Measurements from ENCODE around the gene FOXL2.

FOXL2 gene

DNA sequence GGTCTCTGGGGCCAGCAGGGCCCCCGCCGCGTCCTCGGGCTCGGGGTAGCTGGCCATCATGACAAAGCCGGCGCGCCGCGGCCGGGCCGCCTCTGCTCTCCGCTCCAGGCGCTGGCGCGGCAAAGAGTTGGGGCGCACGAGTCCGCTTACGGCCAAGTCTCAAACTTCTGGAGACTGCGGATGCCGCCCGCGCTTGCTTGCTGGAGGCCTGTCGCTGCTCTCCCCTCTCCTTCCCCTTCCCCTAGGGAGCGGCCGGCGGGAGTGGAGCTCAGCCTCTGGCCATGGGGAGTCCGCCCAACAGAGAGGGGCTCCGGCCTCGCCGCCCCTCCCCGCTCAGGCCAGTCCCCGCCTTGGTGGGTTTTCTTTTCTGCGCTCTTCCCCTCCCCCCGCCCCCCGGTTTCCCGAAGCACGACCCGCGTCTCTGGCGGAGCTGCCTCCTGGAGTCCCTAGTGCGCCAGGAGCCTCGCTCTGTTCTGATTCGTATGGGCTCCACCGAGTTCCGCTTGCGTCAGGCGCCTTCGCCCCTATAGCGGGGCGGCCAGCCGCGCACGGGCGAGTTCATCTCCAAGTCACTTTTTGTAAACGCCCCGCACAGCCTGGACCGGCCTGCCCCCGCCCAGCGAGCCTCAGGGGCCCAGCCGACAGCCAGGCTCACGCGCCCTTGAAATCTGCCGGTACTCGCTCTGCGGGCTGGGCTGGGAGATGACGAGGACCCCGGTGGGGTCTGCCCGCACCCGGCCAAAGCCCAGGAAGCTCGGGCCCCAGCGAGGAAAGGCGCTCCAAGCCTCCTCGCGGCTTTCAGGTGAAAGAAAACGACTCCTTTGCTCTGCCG, at the start of gene FOXL2, which contains the start of gene FOXL2NB:
Gene FOXL2, minus strand, starts transcription at position 475 of the 832 bp plus-strand sequence. Its CDS starts 415 bp downstream, at position 60.
Gene FOXL2NB, plus strand, starts transcription at position 555 of the 832 bp plus-strand sequence. Its CDS starts 148 bp downstream, at position 703.
- DNase-seq, result no peak

DNA sequence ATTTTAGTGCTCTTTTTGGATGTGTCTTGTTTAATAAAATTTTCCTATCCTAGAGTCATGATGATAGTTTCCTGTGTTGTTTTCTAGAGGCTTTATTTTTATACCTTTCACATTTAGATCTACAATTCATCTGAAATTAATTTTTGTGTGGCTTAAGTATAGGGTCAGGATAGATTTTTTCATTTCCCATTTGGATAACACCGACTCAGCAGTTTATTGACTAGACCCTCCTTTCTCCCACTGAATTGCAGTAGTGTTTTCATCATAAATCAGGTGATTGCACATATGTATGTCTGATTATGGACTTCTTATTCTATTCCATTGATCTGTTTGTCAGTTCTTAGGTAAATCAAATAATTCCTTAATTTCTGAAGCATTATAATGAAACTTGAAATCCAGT, 48.8 kb upstream of the FOXL2 start:
- DNase-seq, result no peak

DNA sequence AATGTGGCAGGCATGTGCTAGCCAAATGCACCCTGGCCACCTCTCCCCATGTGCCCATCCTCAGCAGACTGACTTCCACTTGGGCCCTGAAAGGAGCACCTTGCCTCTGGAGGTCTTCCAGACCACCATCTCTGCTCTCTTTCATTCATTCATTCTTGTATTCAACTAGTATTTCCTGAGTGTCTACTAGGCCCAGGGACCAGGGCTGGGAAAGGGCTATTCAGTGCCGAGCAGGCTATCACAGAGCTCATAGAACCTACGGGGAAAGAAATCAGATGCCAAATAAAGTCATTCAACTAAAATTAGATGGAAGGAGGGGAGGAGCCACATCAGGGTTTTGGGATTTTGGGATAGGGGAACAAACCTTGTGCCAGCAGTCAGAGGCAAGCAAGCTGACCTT, 40.2 kb upstream of the FOXL2 start:
- no peak for DNase-seq

DNA sequence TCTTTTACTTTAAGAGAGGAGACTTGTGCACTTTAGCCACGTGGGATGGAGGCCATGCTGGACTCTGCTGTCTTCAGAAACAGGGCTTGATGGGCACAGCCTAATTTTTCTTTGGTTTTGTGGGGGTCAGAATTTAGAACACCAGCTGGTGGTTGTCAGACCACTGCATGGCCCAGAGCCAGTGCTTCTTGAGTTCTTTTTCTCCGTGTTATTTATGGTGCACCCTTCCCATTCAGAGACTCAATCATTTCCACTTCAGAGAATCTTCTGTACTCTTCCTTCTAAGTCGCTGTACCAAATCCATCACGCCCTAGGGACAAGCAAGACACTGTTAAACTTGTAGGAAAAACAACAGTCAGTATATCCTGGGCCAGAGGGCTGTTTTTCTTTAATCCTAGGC, 39.0 kb upstream of the FOXL2 start:
- no peak for DNase-seq

DNA sequence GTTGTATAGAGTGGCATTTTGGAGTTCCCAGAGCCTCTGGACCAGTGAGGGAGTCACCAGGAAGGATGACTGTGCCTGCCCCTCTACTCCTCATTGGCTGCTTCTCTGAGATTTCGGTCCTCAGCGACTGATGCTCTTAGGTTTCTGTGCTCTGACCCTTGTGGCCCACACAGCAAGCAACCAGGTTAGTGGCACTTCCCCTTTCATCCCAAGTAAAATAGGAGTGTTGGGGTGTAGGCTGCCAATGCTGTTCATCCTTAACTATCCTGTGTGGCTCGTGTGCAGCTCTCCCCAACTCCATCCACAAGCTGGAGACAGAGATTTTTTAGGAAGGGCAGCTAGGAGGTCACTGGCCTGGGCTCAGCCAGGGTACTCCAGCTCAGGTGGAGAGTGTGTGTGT, 37.9 kb upstream of the FOXL2 start:
- no peak for DNase-seq

DNA sequence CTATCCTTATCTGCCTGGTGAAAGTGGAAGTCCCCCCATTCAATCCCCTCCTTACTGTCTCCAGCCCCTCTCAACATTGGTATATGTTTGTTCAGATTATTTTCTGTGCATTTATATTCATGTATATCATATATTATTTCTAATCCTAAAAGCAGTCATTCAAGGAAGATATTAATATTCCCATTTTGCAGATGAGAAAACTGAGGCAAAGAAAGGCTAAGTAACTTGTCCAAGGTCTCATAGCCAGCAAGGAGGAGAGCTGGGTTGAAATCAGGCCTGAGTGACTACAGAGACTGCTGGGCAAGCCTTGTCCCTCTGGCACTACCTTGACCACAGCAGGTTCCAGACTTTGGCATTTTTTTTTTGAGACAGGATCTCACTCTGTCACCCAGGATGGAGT, 29.1 kb upstream of the FOXL2 start:
- DNase-seq, result no peak

DNA sequence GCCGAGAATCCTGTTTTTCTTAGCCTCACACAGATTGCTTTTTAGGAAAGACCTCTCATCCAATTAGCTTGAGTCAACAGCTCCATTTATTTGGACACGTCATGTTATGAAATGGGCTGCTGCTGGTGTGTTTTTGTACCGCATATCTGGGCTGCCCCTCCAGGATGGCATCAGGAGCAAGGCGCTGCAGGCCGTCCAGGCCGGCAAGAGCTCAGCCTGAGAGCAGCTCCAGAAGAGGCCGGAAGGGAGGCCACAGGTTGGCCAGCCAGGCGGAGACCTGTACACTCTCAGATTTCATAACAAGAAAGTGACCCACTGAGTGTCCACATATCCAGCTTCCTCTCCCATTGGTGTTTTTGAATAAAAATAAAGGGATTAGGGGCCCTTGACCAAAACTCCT, 28.4 kb upstream of the FOXL2 start:
- DNase-seq, result no peak

DNA sequence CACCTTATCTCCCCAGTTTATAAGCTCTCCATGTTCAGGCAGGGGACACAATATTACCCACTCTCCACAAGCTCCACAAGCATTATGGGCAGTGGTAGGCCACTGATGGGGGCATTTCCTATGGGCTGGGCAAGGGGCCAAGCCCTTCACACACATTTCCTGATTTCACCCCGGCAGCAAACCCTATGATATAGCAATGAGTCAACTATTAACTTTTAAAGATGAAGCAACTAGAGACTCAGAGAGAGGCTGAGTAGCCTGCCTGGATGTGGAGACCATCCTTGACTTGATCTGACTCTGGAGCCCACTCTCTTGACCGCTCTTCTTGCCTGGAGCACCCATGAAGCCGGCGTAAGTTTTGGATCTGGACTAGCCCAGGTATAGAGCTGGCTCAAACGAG, 27.5 kb upstream of the FOXL2 start:
- no peak for DNase-seq

DNA sequence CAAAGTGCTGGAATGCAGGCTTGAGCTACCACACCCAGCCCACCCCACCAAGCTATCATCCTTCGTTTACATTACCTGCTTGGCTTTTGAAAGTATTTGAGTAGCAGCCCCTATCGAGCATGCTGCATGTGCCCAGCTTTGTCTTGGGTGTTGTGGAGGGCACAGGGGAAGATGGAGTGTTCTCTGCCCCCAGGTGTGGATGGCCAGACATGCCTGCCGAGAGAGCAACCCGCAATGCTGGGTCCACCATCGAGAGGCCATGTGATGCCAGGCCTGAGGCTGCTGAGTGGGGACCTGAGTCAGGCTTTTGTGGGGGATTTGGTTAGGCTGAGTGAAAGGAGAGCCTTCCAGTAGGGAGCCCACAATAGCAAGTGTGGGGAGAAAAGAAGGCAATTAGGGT, 26.0 kb upstream of the FOXL2 start:
- no peak for DNase-seq

DNA sequence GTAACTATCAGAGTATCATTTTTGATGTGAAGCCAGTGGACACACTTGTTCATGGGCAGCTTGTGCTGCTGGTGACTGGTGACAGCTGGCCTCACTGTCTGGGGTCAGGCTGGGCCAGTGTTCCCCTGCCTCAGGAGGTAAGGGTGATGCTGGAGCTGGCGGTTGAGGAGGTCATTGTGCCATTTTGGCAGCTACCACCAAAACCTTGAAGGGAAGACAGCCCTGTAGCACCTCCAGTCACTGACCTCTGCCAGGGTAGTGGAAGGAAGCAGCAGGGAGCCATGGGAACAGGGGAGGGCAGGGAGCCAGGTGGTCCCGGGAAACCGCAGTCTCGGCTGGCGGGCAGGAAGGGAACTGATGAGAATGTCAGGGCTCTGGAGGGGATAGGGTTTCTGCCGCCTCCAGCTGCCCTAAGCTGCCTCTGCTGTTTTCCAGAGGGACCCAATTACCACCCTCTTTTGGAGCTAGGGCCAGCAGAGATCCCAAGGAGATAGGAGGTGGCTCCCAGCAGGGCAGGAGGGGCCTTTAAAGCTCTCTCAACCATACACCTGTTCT, 24.9 kb upstream of the FOXL2 start:
- no peak for DNase-seq

DNA sequence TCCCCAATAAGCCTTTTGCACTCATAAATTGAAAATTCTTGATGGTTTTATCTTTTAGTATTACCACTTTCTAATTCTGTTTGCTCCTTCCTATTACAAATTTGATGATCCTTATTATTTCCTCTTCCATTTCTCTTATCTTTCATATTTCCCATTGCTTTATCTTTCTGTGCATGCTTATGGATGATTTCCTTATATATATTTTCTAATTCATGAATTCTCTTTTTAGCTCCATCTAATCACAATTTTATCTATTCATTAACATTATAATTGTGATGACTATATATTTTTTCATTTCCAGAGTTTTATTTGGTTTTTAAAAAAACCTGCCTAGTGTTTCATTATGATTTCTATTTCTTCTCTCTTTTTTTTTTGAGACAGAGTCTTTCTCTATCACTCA, 18.0 kb upstream of the FOXL2 start:
- no peak for DNase-seq

DNA sequence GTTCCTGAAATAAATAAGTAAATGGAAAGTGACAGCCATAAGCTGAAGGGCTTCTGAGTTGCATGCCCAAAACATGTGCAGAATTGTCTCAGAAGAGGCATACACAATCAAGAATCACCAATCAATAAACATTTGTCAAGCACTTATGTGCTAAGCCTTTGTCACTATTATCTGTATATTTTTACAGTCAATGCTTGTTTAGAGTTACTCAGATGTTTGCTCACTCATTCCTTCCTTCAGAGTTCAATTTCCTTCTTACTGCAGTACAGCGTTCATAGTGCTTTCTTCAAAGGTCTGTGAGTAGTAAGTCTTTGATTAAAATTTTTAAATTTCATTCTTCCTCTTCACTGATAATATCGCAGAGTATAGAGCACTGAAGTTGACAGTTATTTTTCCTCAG, 17.3 kb upstream of the FOXL2 start:
- no peak for DNase-seq

DNA sequence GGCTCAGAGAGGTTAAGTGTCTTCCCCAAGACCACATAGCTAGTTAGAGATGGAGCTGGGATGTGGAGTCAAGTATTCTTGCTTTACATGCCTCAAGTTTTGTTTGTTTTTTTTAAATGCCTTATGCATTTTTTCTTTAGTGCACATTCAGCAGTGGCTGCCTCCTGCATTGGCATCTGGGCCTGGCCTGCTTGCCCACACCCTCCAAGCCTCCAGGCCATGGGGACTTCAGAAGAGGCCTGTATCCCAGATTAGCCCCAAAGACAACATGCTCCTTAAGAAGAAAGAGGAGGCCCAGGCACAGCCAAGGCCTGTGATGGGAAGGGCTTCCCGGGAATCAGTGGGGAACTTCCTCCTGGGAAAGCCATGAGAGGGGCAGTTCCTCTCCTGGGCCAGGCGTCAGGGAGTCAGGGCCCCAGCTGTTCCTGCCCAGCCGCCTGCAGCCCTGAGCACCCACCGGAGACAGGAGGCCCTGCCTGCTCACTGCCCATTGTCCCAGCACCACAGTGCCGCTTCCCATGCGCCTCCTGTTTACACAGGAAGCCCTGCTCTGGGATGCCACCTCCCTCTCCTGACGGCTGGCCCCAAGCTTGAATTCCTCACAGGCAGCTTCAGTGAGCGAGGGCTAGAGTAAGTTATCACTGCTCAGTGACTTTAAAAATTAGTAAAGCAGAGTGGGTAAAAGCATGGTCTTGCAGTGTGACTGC, 16.1 kb upstream of the FOXL2 start:
- DNase-seq, result no peak

DNA sequence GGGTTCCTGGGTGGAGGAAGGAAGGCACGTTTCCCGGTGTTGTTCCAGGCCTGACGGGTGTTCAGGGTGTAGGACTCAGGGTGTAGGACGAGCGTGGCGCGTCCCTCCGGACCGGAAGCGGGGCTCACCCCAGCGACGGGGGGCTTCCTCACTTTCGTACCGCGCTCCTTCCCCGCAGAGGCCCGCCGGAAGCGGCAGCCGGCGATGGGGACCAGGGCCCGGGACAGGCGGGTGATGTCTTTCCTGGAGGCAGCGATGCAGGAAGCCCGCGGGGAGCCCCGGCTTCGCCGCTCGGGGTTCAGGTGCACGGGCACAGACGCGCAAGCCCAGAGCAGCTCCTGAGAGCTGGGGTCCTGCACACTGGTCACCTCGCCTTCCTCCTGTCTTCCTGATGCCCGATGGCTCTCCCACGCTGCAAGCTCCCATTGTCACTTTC, 13.5 kb upstream of the FOXL2 start:
- DNase-seq, result no peak

DNA sequence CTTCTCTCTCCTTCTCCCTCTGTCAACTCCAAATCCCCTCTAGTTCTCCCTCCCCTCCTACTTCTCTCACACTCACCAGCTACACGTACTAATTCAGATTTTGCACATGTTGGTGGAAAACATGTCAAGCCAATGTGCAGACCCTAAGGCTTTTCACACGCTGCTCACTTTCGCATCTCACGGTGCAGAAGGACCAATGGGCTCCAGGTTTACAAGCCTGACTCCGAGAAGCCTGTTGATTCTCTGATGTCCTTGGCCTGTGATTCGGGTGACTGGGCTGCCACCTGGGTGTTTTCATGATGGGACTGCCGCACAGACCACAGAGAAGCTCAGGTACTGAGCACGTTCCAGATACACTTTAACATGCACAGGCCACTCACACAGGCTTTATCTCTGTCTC, 3.8 kb upstream of the FOXL2 start:
- no peak for DNase-seq

DNA sequence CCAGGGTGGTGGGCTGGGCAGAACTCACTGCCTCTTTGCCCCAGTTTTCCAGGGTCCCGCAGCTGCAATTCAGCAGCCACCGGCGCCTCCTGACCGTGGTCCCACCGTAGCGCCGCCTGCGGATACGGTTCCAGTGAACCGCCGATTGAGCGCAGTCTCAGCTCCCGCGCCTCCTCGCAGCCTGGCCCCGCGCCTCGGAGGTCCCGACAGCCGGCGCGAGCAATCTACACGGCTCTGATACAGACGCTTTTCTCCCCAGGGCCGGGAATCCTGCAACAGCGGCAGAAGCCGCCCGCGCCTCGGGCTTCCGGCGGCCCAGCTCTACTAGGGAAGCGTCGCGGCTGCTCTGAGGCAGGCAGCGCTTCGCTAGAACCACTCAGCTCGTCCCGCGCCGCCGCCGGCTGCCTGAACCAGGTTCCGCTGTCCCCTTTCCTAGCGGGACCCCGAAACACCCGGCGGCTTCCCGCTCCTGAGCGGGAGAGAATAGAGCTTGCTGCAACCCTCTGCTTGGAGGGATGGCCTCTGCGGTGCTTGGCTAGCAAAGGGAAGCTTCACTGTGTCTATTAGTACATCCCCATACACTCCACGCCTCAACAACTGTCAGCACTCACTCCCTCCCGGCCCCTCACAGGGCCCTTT, 3.2 kb upstream of the FOXL2 start:
- no peak for DNase-seq

DNA sequence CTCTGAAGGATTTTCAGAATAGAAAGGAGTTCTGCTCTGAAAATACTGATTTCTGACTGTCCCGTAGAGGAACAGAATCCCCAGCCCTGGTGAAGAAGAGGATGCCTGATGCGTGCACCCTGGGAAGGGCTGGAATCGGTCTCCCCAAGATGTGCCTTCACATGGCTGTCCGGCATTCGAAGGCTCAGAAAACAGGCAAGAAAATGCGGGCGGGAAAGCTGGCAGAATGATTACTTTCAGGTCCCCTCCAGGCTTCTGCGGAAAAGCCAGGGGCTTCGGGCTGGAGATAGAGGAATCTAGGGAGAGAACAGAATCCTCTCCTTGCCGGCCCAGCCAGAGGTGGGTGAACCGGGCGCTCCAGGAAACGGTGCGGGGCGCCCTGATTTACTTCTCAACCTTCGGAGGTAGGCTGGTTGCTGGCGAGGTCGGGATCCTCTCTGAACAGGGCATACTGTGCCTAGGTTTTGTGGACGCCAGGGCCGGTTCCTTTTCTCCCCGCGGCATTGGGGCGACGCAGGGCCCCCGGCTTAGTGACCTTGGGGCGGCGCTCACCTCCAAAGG, 2.6 kb upstream of the FOXL2 start:
- no peak for DNase-seq

DNA sequence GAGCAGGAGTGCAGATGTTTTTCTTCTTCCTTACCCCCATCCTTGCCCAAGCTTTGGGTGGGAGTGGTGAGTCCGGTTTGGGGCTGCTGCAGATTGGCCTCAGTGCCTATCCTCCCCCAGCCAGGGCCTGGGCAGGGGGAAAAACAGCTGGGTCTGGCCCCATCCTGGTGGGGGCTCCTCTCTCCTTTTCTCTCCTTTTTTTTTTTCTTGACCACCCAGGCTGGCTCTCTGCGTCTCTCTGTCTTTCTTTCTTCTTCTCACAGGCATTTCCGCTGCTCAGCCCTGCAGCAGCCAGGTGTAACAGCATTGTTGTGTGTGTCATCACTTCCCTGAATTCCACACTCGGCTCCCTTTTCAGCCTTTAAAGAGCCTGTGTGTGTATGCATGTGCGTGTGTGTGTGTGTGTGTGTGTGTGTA, 2.1 kb upstream of the FOXL2 start:
- DNase-seq, result no peak

DNA sequence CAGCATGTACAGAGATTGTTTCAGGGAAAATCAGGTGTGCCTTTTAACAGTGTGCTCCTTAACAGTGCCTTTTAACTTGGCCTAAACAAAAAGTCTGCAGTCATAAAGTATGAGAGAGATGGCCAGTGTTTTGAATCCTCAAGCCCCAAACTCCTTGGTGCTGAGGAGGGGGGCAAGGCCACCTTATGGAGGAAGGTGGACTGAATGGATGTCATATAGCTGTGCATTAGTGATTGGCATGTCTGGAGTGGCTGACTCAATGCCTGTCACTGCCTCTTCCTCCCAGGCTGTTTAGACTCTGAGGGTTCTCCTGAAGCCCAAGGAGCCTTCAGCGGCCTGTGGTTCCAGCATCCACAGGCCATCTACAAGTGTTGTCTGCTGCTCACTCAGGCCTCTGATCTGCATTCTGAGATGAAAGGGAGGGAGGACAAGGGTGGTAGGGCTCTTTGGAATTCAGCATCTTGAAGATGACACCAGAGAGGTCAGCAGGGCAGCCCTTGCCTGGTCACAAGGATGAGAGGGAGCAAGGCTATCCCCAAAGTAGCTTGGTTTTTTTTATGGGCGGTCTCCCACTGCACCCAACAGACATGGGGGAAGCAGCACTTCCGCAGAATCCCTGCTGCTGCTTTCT, 1.5 kb upstream of the FOXL2 start:
- DNase-seq, result no peak

DNA sequence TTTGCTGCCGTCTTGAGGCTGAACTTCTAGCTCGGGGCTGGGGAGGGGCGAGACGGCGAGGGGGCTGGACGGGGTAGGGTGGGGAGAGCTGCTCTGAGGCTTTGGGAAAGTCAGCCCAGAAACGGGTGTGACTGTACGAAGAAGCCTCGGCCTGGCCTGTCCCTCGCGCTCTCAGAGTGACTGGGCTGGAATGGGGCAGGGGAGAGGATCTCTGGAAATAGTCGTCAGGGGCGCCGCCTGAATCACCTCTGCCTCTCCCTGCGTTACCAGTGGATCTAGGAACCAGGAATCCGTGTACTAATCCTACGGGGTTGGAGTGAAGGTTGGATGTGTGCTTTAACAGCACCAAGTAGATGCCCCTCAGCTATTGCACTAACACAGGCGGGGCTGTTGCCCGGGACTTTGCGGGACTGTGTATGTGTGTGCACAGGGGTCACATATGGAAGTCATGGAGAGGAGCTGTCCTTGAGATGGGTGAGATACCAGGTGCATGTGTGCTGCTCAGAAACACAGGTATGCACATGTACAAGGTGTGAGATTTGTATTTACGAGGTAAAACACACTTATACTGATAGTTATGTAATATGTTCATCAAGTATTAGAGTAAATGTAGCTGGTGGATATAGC, 671 bp upstream of the FOXL2 start:
- no peak for DNase-seq

DNA sequence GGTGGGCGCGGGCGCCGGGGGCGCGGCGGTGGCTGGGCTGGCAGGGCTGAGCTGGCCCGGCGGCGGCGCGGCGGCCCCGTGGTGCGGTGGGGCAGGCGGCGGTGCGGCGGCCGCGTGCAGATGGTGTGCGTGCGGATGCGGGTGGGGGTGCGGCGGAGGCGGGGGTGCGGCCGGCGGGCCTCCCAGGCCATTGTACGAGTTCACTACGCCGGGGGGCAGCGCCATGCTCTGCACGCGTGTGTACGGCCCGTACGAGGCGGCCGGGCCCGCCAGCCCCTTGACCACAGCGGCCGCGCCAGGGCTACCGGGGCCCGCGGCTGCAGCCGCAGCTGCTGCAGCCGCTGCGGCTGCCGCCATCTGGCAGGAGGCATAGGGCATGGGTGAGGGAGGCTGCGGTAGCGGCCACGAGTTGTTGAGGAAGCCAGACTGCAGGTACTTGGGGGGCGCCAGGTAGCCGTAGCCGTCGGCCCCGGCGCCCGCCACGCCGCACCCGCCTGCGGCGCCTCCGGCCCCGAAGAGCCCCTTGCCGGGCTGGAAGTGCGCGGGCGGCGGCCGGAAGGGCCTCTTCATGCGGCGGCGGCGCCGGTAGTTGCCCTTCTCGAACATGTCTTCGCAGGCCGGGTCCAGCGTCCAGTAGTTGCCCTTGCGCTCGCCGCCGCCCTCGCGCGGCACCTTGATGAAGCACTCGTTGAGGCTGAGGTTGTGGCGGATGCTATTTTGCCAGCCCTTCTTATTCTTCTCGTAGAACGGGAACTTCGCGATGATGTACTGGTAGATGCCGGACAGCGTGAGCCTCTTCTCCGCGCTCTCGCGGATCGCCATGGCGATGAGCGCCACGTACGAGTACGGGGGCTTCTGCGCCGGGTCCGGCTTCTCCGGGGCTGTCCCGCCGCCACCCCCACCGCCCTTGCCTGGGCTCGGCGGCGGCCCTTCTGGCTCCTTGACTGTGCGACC, 951 bp downstream of the FOXL2 start:
- no peak for DNase-seq
